ENCODE results near the gene NEDD4. TPM values are rescaled to one million over a fixed set of nuclear protein-coding genes. Genes with fewer than 3 reads are reported as not detected.

The NEDD4 gene
- total and polyA plus RNA-seq, 2 of the 4 experiments (the other 2 are of a cell fraction) = 27.4 to 80.7 TPM

DNA sequence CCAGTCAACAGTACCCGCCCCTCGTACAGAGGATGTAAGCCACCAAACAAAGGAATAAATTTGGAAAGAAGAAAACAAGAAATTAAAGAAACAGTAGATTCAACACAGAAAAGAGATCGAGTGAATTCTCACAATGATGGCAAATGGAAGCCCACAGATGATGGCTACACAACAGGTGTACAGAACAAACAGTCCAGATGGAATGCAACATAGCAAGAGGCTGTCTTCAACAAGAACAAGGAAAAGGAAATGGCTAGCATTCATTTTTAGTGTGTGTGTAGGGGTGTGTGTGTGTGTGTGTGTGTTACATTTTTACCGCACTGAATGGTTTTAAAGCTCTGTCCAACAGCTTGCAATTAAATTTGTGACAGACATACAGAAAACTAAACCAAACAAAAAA lies 12.9 kb downstream of the NEDD4 start:
- H4K91ac ChIP-seq (ENCODE audit: insufficient read depth, low read depth, low read length) = no peak overlapping the region
- 100% methylated on average over 3 of the region's 4 CpGs; no CpG with 5 or more reads in 1 of the 2 experiments for WGBS, 2 experiments (ENCODE audit: extremely low coverage in 2 of 2, insufficient read length in 1 of 2)
- H3K4me1 ChIP-seq (ENCODE audit: control insufficient read depth, insufficient read depth, low read length) = no peaks in the 10 kb centered on the region
- DNase-seq (no peak), ATAC-seq (ENCODE audit: low read depth) (no peak)
- no peak overlapping the region for H3K4me3 ChIP-seq (ENCODE audit: insufficient read depth, low read depth, low read length)
- no peak overlapping the region for H3K4me2 ChIP-seq (ENCODE audit: low read depth, low read length)
- H4K20me1 ChIP-seq (ENCODE audit: insufficient read depth, low read length) = peaks cover 13% of the 10 kb centered on the region; the same call in 1 of the 2 replicates
- H3K27me3 ChIP-seq (ENCODE audit: control insufficient read depth, insufficient read depth, low read length) = no peaks in the 10 kb centered on the region
- H3K56ac ChIP-seq (ENCODE audit: extremely low read depth, insufficient read depth, low read length) = no peak overlapping the region
- H2AK9ac ChIP-seq (replicated peaks; ENCODE audit: low read depth, low read length, poor library complexity) = no peak overlapping the region
- 0 out of 2 replicates have a peak, but pooled peaks cover 2% of the 10 kb centered on the region for H3K36me3 ChIP-seq (ENCODE audit: control insufficient read depth, insufficient read depth, low read length)
- no peaks in the 10 kb centered on the region for H3K9me3 ChIP-seq (ENCODE audit: control insufficient read depth, insufficient read depth, low read length)
- H2BK5ac ChIP-seq (ENCODE audit: low read depth, low read length, poor library complexity, severe bottlenecking) = no peak overlapping the region
- ChIA-PET CTCF (no interaction called here), POLR2A (ENCODE audit: unreplicated experiment) (no interaction called here)
- no peak overlapping the region for H2BK15ac ChIP-seq (ENCODE audit: low read depth, low read length)
- no peak overlapping the region for H2AK5ac ChIP-seq (ENCODE audit: low read depth, low read length)
- no peak overlapping the region for H3K14ac ChIP-seq (replicated peaks; ENCODE audit: low read depth, low read length)
- dilution Hi-C loops (cut with HindIII; ENCODE audit: low sequenced_read_pairs, unreplicated experiment) = no loop called here
- in situ Hi-C loops (cut with MboI; ENCODE audit: low sequenced_read_pairs) = no loop called here
- intact Hi-C loops (cut with micrococcal nuclease) = loop anchor here (5.0 kb wide), 1 partner anchor 432 kb away; no protein-coding TSS in a partner anchor
- H2BK120ac ChIP-seq (ENCODE audit: low read depth, low read length) = no peak overlapping the region
- H3K4ac ChIP-seq (ENCODE audit: low read depth, low read length) = no peak overlapping the region
- H2BK20ac ChIP-seq (ENCODE audit: low read depth, low read length) = no peak overlapping the region
- no peak overlapping the region for H3K27ac ChIP-seq (ENCODE audit: insufficient read depth, low read length)
- BruUV-seq (replicated peaks) = no TSS peak
- no peak overlapping the region for H4K5ac ChIP-seq (ENCODE audit: low read depth, low read length)
- peaks cover 18 to 50% of the 10 kb centered on the region in 2 experiments for H3K79me1 ChIP-seq (ENCODE audit: low read depth in 1 of 2, low read length in 2 of 2)
- no peak overlapping the region for H4K8ac ChIP-seq (ENCODE audit: low read depth in 2 of 2, low read length in 2 of 2)
- no peak overlapping the region for H2AFZ ChIP-seq (replicated peaks; ENCODE audit: low read length, poor library complexity)
- H3K18ac ChIP-seq (ENCODE audit: low read depth, low read length) = no peak overlapping the region
- H3K23ac ChIP-seq (ENCODE audit: low read depth, low read length) = no peak overlapping the region
- TF ChIP-seq RCOR1 (IDR thresholded peaks at IDR 0.05; ENCODE audit: insufficient replicate concordance, low read length) = no peak
- H3K9ac ChIP-seq (ENCODE audit: low read depth, low read length) = no peak overlapping the region
- peaks cover 6% of the 10 kb centered on the region; the same call in 1 of the 2 replicates for H3K9me1 ChIP-seq (ENCODE audit: insufficient read depth, low read length)

Measured in IMR-90 (cell line).